Measurements from ENCODE around the gene KIZ. TPM values are rescaled to one million over a fixed set of nuclear protein-coding genes. Genes with fewer than 3 reads are reported as not detected.
"Not testable (repeated sequence)": the region's sequence is repeated elsewhere in the genome, so short reads cannot be mapped to it uniquely, and the experiment has no call there.

Gene KIZ
- total RNA-seq, 1 donor from 2014 or later, result 39.2 TPM

DNA sequence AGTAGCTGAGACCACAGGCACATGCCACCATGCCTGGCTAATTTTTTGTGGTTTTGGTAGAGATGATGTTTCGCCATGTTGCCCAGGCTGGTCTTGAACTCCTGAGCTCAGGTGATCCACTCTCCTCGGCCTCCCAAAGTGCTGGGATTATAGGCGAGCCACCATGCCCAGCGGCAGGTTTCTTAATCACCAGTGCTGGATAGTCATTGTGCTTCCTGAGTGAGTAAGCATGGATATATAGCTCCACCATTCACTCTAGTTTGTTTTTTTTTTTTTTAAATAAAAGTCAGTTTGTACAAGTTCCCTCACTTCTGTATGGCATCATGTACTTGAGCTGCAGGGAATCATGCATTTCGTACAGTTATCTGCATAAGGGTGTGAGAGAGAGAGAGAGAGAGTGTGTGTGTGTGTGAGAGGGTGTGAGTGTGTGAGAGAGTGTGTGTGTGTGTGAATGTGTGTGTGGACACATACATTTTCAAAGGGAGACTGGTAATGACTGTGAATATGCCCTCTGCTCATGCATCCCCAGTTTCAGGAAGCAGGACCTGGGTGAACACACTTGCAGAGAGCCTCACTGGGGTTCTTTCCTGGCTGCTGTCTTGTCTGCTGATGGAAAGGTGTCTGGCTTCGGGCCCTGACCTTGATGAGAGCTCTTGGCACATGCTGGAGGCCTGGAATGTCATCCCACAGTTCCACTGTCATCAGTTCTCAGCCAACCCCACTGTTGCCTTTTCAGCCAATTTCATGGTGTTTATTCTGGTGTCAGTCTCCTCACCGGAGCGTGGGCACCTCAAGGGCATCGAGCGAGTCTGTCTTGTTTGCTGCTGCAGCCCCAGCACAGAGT is 112.3 kb downstream of the KIZ start:
- DNase-seq (ENCODE audit: low spot score) (no peak), ATAC-seq (no peak)
- intact Hi-C loops (cut with DNase I), result loop anchor here (10.0 kb wide), 1 partner anchor 267 kb away; no protein-coding TSS in a partner anchor

DNA sequence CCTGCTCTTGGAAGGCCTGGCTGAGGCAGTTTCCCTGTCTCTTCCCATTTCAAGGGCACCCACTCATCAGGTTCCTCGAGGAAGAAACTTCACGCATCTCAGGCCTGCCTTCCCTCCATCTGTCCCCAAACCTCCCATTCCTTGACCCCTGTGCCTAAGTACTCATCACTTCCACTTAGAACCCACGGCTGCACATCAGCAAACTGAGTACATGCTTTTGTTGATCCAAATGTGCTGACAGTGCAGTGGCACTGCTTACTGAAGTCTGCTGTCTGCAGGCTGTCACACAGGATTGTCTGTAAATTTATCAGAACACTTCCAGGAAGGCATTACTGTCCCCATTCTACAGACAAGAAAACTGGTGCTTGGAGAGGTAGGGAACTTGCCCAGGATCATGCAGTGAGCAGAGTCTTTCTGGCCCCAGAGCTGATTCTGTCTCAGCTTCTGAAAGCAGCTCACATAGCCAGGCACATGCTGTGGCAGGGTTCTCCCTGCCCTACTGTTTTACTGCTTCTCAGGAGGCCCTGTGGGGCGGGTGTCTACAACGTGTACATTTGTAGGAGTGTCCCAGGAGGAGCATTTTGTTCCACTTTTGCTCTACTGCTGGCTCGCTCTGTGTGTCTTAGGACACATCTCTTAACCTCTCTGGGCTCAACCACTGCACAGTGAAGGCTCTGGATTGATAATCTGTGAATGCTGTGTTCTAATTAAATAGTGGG is 113.1 kb downstream of the KIZ start:
- intact Hi-C loops (cut with DNase I), result loop anchor here (10.0 kb wide), 1 partner anchor 266 kb away; no protein-coding TSS in a partner anchor
- no peak for ATAC-seq

DNA sequence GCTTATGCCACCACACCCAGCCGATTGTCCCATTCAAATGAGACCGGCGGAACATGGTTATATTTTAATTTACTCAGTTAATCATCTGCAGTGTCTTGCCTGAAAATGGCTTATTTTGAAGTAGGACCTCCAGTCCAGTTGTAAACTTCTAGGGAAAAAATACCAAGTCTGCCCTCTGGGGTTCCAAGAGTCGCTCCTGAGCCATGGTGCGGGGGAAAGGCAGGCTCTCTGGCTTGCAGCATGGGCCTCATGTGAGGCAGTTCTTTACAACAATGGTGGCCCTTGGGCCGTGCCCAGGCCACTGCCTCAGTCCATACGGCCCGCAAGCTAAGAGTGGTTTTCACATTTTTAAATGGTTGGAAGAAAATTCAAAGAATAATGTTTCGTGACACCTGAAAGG is 114.5 kb downstream of the KIZ start:
- intact Hi-C loops (cut with DNase I), result no loop called here
- ATAC-seq, result no peak
- no peak for DNase-seq (ENCODE audit: low spot score)

More for the DNA sequence above, 113.1 kb downstream of the KIZ start:
- DNase-seq (ENCODE audit: low spot score), result no peak

DNA sequence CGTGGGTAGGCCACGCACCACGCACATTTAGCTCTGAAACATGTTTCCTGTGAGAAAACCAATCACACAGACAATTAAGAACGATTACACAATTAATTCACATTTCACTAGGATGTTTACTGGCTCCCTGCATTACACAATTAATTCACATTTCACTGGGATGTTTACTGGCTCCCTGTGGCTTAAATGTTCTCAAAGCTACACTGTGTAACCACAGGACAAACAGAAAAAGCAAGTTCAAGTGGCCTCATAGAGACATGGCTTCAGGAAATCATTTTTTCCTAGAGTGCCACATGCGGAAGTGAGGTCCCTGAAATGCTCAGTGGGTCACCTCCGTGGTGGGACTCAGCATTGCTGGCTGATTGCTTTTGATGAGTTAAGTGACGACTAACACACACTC is 115.5 kb downstream of the KIZ start:
- DNase-seq (ENCODE audit: low spot score), result no peak
- ATAC-seq, result no peak
- intact Hi-C loops (cut with DNase I), result no loop called here

DNA sequence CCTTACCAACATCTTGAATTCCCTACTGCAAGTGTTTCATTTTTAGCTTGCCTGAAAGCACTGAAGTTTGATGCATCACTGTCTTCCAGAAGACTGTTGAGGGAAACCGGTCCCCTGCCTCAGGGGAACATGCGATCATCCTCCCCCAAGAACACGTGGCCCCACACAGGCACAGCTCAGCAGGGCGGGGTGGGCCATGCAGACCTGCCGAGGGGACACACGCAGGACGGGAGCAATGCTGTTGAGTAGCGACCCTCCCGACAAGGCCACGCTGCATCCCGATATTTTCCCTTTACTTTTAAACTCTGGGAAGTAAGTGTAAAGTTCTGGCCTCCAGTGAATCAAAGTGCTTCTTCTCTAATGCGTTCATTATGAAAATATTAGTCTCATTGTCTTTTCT is 117.9 kb downstream of the KIZ start:
- ATAC-seq, result no peak
- no peak for DNase-seq (ENCODE audit: low spot score)
- intact Hi-C loops (cut with DNase I), result no loop called here

DNA sequence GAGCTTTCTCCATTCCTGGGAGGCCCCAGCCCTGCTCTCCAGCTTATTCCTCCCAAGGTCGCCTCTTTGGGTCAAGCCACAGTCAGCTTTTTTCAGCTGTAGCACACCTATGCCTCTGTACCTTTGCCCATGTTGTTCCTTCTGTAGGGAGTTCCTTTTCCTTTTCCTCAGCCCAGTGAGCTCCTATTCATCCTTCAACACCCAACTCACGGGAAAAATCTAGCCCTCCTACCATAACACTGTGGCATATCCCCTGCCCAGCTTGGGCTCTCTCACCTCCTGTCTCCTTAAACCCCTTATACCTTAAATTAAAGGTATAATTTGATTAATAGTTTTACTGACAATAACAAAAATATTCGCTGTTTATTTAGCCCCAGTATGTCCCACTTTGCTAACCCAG is 118.9 kb downstream of the KIZ start:
- no peak for DNase-seq (ENCODE audit: low spot score)
- no peak for ATAC-seq
- intact Hi-C loops (cut with DNase I), result no loop called here

DNA sequence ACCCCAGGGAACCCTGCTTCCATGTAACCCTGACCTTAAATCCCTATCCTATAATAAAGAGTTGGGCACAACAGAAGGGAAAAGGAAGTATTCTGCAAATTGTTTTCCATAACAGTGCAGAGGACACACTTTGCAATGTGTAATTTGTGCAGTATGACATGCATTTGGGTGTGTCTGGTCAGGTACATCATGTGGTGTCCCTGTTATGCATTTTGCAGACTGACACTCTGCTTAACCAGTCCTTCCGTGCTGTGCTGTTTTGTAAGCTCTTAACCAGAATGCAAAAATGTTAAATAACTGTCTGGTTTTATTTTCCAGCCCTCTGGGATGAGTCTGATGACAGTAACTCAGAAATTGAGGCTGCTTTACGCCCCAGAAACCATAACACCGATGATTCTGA is 120.3 kb downstream of the KIZ start:
- ATAC-seq, result no peak
- DNase-seq (ENCODE audit: low spot score), result no peak
- intact Hi-C loops (cut with DNase I), result no loop called here

DNA sequence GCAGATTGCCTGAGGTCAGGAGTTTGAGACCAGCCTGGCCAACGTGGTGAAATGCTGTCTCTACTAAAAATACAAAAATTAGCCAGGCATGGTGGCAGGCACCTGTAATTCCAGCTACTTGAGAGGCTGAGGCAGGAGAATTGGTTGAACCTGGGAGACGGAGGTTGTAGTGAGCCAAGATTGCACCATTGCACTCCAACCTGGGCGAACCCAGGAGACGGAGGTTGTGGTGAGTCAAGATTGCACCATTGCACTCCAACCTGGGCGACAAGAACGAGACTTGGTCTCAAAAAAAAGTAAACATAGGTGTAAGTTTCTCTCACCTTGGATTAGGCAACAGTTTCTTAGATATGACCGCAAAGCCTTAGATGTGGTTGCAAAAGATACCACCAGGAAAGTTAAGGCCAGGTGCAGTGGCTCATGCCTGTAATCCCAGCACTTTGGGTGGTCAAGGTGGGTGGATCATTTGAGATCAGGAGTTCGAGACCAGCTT is 121.8 kb downstream of the KIZ start:
- ATAC-seq; DNase-seq (ENCODE audit: low spot score); intact Hi-C loops (cut with DNase I): not testable (repeated sequence)

DNA sequence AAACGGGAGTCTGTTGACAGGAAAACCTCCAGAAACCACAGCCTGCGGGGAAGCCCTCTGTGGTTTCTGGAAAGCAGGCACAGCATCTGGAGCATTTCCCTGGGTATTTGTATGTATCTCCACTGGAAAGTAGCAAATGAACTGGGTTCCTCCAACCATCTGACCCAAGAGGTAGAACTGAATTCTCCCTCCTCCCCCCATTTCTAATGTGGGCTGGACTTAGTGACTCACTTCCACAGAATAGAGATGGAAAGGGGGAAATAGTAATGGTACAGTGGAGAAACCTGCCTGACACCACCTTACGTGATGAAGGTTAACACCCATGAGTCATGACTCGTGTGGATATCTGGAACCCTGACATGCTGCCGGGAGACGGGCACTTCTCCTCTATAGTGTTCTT is 125.4 kb downstream of the KIZ start:
- no peak for DNase-seq (ENCODE audit: low spot score)
- intact Hi-C loops (cut with DNase I), result no loop called here
- no peak for ATAC-seq

DNA sequence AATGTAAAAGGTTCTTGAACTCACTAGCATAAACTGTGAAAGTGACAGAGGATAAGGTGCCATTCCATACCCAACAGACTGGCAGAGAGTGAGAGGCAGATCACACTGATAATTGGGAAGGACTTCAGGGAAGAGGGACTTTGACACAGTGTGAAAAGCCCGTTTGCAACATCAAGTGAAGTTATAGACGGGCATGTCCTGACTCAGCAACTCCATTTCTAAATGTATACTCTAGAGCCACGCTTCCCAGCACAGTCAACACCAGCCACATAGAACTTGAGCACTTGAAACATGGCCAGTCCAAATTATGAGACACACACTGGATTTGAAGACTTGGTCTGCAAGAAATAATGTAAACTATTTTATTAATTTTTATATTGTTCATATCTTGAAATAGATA is 131.3 kb downstream of the KIZ start:
- ATAC-seq (no peak), DNase-seq (ENCODE audit: low spot score) (no peak)
- intact Hi-C loops (cut with DNase I), result no loop called here

DNA sequence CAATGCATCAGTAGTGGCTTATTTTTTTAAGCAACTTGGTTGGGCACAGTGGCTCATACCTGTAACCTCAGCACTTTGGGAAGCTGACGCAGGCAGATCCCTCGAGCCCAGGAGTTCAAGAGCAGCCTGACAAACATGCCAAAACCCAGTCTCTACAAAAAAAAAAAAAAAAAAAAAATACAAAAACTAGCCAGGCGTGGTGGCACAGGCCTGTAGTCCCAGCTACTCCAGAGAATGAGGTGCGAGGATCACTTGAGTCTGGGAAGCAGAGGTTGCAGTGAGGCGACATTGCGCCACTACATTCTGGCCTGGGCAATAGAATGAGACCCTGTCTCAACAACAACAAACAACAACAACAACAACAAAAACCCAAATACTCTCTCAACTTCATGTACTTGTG is 132.5 kb downstream of the KIZ start:
- no peak for ATAC-seq

DNA sequence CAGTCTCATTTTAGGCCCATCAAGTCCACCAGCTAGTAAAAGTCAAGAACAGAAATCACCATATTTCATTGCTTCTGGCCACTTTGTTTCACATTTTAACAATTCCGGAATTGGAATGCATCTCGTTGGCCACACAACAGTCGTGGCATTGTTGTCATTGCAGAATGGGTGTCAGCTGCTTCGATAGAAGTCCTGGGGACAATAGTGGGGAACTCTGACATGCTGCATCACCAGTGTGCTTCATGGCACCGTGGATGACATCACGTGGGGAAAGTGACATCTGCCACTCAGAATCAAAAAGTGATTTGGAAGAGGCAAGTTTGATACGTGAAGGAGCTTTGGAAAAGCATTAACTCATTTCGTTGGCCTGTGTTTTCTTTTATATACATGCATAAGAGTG is 133.5 kb downstream of the KIZ start:
- intact Hi-C loops (cut with DNase I), result no loop called here
- no peak for ATAC-seq

More for the DNA sequence above, 132.5 kb downstream of the KIZ start:
- intact Hi-C loops (cut with DNase I), result no loop called here
- DNase-seq (ENCODE audit: low spot score), result no peak

DNA sequence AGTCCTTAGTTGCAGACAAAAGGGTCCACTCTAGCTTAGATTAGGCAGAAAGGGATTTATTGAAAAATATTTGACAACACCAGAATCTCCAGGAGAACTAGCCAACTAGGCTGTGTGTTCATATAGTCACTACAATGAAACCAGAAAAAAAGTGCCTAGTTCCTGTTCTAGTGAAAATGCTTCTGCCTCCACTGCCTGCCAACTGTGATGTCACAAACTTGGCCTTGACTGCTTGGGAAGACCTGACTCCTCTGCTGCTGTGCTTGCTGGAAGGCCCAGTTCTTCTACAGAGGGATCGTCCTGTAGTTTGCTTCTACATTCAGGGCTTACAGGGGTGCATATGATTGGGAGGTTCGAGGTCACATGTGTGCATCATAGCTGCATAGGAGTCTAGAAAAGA is 136.9 kb downstream of the KIZ start:
- ATAC-seq (no peak), DNase-seq (ENCODE audit: low spot score) (no peak)
- intact Hi-C loops (cut with DNase I), result no loop called here

More for the DNA sequence above, 133.5 kb downstream of the KIZ start:
- DNase-seq (ENCODE audit: low spot score), result no peak

DNA sequence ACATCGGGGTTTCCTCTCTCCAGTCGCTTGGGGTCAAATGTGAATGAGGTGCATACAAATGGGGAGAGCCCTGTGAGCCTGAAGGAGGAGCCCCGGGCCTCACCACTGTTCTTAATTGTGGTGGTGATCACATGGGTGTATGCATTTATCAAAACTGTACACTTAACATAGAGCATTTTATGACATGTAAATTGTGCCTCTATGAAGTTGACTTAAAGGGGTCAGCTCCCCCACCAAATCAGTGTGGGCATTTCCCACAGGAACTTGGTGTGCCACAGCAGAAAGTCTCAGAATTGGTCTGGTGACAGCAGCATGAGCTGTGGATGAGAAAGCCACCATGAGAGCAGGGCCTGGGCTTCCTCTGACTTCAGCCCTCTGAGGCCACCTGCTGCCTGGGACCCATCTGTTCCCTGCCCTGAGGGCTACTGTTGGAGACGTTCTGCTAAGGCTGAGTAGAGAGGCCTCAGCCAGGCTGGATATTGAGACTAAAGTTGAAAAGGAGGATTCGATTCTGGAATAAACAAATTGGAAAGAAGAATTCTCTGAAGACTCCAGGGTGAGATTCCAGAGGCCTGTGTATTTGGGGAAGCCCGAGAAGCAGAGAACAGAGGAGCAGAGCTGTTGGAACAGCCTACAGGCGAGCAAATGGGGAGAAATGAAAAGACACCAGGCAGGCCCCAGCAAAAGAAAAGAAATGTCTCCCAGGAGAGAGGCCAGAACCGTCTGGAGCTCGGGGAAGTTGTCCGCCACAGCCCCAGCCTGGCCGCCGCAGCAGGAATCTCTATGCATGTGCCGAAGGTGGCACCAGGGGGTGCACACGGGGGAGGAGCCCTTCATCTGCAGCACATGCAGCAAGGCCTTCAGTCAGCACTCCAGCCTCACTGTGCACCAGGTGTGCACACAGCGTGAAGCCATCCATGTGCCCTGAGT is 139.6 kb downstream of the KIZ start:
- no peak for DNase-seq (ENCODE audit: low spot score)
- ATAC-seq, result no peak
- intact Hi-C loops (cut with DNase I), result no loop called here

DNA sequence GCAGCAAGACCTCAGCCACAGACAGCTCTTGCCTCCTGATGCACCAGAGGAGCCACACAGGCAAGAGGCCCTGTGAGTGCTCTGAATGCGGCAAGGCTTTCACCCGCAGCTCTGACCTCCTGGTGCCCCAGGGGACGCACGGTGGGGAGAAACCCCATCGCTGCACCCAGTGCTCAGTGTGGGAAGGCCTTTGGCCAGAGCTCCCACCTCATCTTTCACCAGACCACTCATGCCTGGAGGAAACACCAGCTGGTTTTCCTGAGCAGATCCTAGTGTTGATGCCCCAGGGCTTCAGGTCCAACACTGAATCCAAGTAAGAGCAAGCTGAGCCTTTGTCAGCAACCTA is 140.3 kb downstream of the KIZ start:
- intact Hi-C loops (cut with DNase I), result no loop called here
- ATAC-seq, result no peak
- DNase-seq (ENCODE audit: low spot score), result no peak

DNA sequence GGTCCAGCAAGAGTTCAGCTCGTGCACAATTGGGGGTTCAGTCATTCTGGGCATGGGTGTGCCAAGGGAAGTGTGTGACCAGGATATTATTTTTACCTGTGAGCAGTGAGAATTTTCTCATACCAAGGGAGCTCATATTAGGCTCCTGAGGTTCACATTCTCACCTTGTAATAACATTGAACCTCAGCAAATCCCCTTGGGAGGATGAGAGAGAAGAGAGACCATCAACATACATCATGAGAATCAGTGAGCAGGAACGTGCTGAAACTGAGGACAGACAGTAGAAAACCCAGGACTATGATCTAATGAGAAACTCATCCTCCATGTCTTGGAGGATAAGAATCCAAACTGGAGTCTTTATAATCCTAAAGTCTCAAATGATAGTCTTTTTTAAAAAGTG is 143.9 kb downstream of the KIZ start:
- ATAC-seq, result no peak
- no peak for DNase-seq (ENCODE audit: low spot score)
- intact Hi-C loops (cut with DNase I), result no loop called here

DNA sequence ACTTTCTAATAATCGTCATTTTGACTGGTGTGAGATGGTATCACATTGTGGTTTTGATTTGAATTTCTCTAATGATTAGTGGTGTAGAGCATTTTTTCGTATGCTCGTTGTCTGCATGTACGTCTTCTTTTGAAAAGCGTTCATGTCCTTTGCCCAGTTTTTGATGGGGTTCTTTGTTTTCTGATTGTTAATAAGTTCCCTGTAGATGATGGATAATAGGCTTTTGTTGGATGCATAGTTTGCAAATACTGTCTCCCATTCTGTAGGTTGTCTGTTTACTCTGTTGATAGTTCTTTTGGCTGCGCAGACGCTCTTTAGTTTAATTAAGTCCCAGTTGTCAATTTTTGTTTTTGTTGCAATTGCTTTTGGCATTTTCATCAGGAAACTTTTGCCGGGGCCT is 144.9 kb downstream of the KIZ start:
- ATAC-seq (no peak), DNase-seq (ENCODE audit: low spot score) (no peak)
- intact Hi-C loops (cut with DNase I), result no loop called here

DNA sequence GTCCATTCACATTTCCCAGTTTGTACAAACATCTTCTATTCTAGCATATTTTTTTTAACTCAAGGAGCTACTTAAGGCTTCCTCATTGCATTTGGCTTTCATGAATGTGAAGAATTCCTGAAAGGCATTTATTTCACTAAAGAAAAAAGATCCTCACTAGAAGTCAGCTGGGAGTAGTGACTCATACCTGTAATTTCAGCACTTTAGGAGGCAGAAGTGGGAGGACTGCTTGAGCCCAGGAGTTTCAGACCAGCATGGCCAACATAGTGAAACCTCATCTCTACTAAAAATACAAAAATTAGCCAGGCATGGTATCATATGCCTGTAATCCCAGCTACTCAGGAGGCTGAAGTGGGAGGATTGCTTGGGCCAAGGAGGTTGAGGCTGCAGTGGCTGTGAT is 146.4 kb downstream of the KIZ start:
- intact Hi-C loops (cut with DNase I), result no loop called here
- no peak for ATAC-seq
- DNase-seq (ENCODE audit: low spot score), result no peak

DNA sequence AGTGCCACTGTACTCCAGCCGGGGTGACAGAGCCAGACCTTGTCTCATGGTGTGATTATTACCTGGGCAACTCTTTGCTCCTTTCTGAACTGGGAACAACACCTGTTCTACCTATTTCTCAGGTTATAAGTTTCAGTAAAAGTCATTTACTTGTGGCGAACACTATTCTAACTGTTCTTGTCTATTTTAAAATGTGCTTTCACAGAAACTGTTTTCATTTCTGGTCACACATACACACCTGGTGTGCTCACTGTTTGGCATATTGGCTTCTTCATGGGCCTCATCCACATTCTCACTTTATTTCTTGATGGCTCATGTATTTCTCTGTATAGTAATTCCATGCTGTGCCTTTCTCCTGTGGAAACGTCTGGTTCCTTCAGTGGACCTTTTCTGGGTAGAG is 146.8 kb downstream of the KIZ start:
- DNase-seq (ENCODE audit: low spot score) (no peak), ATAC-seq (no peak)
- intact Hi-C loops (cut with DNase I), result no loop called here

Data from sciatic nerve (tissue), 2 donors.